Astrocyte of the cerebellum (primary cell): Measurements from ENCODE around the gene PEX6.

ENCODE experiments used
- DNase-seq: peaks from one replicate; pipeline ENCODE4 v3.0.0-alpha.2; 2011; ENCODE audit warnings: low read depth
- H3K4me3 ChIP-seq: 2 replicates; pipeline ENCODE4 v1.5.1; 2011; ENCODE audit warnings: mild to moderate bottlenecking, low read depth, low read length, moderate library complexity
- CTCF ChIP-seq: IDR thresholded peaks from 2 replicates; pipeline ENCODE4 v1.5.1; 2012; ENCODE audit warnings: low read length, low read depth, moderate library complexity, mild to moderate bottlenecking; ENCODE audit errors: missing control alignments
- in situ Hi-C: cut with HindIII; loops from 2 replicates; pipeline ENCODE4 v1.10.0; 2017; ENCODE audit warnings: low sequenced_read_pairs

The PEX6 gene

GRCh38 chr6:42968783-42969182, 10.2 kb downstream of the PEX6 start:
- H3K4me3 ChIP-seq = no peak overlapping the region
- in situ Hi-C loops = no loop called here
- no peak for TF ChIP-seq CTCF
- DNase-seq = no peak

- H3K4me3 ChIP-seq = no peak overlapping the region
- no peak for TF ChIP-seq CTCF
- no peak for DNase-seq
- in situ Hi-C loops = no loop called here
Observed at GRCh38 chr6:42968126-42968701, 10.8 kb downstream of the PEX6 start.

GRCh38 chr6:42967228-42967627, 11.8 kb downstream of the PEX6 start:
- H3K4me3 ChIP-seq = no peak overlapping the region
- DNase-seq = no peak
- no peak for TF ChIP-seq CTCF
- in situ Hi-C loops = no loop called here

GRCh38 chr6:42966571-42966970, 12.4 kb downstream of the PEX6 start:
- no peak overlapping the region for H3K4me3 ChIP-seq
- TF ChIP-seq CTCF = no peak
- in situ Hi-C loops = no loop called here
- DNase-seq = no peak

- in situ Hi-C loops = no loop called here
- no peak overlapping the region for H3K4me3 ChIP-seq
- TF ChIP-seq CTCF = peak; percentile 33
- no peak for DNase-seq
Observed at GRCh38 chr6:42963855-42964605, 15.0 kb downstream of the PEX6 start.

- no peak for DNase-seq
- H3K4me3 ChIP-seq = no peak overlapping the region
- in situ Hi-C loops = no loop called here
- no peak for TF ChIP-seq CTCF
Observed at GRCh38 chr6:42963179-42963854, 15.7 kb downstream of the PEX6 start.
